LNCAP (cell line): ENCODE measurements around the gene POMT2.

Experiments used
- TF ChIP-seq, protein P1 (sequence below): fragments of 450-650 bp; IDR thresholded peaks from 2 replicates; pipeline ENCODE4 v1.5.1; 2017; ENCODE audit warnings: mild to moderate bottlenecking

The POMT2 gene

DNA sequence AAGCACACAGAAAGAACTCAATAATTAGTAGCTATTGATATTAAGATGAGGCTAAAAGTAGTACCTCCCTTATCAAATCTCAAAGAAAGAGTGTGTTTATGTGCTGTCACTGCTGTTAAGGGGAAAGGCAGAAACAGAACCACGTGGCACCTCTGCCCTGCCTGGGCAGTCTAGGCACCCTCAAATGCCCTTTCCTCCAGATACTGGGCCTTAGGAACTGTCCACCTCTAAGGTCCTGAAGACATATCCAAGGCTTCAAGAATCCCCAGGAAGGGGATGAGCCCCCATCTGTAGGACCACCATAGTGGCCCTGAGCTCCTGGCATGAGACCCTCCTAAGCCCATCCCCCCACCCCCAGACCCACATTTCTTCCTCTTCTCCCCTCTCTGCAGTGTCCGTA lies 78.7 kb downstream of the POMT2 start:
- TF ChIP-seq, protein P1, sequence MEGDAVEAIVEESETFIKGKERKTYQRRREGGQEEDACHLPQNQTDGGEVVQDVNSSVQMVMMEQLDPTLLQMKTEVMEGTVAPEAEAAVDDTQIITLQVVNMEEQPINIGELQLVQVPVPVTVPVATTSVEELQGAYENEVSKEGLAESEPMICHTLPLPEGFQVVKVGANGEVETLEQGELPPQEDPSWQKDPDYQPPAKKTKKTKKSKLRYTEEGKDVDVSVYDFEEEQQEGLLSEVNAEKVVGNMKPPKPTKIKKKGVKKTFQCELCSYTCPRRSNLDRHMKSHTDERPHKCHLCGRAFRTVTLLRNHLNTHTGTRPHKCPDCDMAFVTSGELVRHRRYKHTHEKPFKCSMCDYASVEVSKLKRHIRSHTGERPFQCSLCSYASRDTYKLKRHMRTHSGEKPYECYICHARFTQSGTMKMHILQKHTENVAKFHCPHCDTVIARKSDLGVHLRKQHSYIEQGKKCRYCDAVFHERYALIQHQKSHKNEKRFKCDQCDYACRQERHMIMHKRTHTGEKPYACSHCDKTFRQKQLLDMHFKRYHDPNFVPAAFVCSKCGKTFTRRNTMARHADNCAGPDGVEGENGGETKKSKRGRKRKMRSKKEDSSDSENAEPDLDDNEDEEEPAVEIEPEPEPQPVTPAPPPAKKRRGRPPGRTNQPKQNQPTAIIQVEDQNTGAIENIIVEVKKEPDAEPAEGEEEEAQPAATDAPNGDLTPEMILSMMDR, result no peak

DNA sequence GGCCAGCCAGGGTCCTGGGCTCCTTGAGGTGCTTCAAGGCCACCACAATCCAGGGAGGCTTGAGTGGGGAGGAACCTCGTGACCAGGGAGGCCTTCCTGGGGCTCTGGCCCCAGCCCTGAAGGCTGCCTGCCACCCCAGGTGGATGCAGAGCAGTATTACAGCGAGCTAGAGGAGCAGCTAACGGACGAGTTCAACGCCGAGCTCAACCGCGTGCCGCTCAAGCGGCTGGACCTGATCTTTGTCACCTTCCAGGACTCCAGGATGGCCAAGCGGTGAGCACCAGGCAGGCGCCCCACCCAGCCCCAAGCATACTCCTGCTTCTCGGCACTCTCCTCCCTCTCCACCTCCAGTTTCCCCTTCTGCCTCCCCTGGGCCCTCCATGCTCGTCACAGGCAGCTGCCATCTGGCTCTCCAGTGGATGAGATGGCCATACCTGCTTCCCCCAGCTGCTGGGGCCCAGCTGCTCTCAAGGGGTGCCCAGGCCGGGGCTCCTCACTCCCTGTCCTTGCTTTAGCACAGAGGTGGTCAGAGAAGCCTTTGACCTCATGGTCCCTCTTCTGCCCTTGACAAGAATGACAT lies 80.3 kb downstream of the POMT2 start:
- TF ChIP-seq, protein P1, result no peak

DNA sequence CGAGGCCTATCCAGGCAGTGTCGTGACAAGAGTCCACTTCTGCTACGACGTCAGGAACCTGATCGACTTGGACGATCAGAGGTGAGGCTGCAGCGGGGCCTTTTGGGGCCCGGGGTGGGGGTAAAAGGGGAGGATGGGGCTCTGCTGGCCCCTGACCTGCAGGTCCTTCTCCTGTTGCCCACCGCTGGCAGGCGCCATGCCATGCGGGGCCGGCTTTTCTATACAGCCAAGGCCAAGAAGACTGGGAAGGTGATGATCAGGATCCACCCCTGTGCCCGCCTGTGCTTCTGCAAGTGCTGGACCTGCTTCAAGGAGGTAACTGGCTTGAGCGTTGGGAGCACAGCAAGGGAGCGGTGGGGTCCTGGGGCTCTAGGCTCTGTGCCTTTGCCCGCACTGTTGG lies 81.3 kb downstream of the POMT2 start:
- TF ChIP-seq, protein P1, result no peak

DNA sequence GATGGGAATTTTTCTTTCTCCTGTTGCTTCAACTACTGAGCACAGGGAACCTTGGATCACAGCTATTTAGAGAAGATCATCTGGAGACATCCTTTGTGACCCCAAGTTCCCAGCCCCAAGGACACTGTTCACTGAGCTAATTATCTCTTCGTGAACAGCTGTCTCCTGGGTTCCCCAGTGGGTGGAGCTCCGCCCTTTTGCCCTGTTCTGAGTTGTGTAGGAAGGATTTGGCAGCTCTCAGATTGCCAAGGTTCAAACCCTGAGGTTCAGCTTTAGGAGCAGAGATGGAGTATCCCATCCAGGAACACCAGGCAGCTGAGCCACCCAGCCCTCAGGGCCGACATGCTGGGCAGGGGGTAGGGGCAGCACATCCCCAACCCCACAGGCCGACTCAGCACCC lies 81.7 kb downstream of the POMT2 start:
- TF ChIP-seq, protein P1, result no peak

DNA sequence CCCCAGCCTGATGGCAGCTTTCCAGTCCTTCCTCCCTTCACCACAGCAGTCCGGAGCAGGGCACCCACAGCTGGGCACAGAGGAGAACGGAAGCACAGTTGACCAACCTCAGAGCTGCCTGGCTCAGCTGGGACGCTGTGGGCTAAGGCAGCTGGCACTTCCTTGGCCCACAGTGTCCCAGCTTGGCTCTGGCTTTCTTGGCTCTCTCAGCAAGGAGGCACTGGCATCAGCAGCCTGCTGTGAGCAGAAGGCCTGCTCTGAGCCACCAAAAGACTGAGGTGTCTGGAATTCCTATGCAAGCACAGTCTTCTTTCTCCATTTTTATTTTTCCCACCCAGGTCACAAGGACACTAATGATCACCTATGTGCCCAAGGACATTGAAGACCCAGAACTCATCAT lies 82.3 kb downstream of the POMT2 start:
- TF ChIP-seq, protein P1, result no peak

DNA sequence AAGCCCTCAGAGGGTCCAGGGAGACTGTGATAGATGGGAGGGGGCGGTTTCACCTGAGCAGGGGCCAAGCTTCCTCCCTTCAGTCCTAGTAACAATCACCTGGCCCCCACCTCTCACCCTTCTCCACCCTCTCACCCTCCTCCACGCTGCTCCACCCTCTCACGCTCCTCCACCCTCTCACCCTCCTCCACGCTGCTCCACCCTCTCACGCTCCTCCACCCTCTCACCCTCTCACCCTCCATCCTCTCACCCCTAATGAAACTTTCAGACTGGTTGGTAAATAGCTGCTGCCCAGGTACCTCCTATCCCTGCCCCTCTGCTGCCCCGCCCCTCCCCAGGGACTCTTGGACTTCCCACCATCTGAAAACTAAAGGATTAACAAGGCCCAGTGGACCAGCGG lies 83.9 kb downstream of the POMT2 start:
- TF ChIP-seq, protein P1, result no peak

DNA sequence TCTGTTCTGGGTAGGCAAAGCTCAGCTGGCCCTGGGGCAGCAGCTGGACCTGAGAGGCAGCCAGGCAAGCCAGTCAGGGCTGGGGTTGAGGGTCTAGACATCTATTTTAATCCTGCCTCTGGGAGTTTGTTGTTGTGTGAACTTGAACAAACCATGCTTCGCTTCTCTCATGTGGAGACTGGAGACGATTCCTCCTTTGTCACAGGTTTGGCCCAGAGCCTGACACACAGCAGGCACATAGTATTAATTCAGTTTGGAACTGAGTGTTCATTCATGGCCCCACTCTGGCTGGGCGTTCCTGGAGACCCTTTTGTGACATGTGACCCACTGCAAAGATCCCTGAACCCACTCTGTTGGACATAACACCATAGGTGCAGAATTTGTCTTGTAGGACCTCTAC lies 89.0 kb downstream of the POMT2 start:
- TF ChIP-seq, protein P1, result no peak

DNA sequence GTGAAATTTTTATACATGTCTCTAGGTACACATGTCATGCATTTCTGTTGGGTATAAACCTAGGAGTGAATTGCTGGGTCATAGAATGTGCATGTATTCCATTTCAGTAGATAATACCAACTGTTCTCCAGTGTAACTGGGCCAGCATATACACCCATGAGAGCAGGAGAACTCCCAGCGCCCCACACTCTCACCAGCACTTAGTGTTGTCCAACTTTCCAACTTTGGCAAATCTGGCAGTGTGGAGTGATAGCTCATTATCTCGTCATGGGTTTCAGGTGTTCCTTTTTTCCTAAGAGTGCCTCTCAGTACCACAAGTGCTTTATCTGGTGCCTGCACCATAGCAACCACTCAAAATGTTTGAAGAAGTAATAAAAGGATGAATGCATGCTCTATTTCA lies 89.8 kb downstream of the POMT2 start:
- TF ChIP-seq, protein P1, result no peak
